Gastrocnemius medialis (tissue), 4 donors: ENCODE results near the gene MRPL38.

Experiments used
- POLR2A ChIP-seq, 2 donors: fragments of 450-650 bp; IDR thresholded peaks; one replicate each; pipeline ENCODE4 v1.6.1; 2017; ENCODE audit warnings: antibody characterized with exemption in 2 of 2, mild to moderate bottlenecking in 2 of 2, moderate library complexity in 2 of 2
- TF ChIP-seq, protein P1 (sequence below), 5 experiments: fragments of 450-650 bp in 3 of 5; fragments of 200-600 bp in 2 of 5; sonication (generic) in 2 of 5; IDR thresholded peaks in 4 of 5; conservative IDR thresholded peaks in 1 of 5; 1 replicate in 4 of 5; 2 replicates in 1 of 5; pipeline ENCODE4 v1.5.1; 2016 to 2019; ENCODE audit warnings: antibody characterized with exemption in 5 of 5, mild to moderate bottlenecking in 3 of 5, moderate library complexity in 3 of 5

DNA sequence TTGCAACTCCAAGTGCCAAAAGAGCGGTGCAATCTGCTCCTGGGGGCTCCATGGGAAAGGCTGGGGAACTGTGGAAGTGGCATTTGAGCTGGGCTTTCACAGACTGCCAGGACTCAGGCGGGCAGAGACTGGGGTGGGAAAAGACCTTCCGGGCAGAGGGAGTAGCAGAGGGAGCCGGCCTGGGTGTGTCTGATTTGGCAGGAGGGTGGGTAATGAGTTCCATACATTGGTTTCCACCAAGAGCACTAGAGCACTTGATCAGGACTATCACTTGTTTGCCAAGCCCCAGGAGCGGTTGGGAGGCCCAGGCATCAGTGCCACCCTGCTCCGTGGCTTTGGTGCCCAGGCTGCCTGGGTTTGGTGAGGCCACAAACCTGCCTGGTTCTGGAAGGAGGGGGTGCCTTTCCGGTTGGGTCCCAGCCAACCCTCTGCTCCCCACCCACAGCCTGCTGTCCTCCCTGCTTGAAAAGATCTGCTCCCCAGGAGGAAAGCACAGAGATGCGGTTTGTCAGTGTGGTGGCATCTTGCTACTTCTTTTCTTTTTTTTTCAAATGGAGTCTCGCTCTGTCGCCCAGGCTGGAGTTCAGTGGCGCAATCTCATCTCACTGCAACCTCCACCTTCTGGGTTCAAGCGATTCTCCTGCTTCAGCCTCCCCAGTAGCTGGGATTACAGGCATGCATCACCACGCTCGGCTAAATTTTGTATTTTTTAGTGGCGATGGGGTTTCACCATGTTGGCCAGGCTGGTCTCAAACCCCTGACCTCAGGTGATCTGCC is 22.8 kb downstream of the MRPL38 start:
- TF ChIP-seq, protein P1, sequence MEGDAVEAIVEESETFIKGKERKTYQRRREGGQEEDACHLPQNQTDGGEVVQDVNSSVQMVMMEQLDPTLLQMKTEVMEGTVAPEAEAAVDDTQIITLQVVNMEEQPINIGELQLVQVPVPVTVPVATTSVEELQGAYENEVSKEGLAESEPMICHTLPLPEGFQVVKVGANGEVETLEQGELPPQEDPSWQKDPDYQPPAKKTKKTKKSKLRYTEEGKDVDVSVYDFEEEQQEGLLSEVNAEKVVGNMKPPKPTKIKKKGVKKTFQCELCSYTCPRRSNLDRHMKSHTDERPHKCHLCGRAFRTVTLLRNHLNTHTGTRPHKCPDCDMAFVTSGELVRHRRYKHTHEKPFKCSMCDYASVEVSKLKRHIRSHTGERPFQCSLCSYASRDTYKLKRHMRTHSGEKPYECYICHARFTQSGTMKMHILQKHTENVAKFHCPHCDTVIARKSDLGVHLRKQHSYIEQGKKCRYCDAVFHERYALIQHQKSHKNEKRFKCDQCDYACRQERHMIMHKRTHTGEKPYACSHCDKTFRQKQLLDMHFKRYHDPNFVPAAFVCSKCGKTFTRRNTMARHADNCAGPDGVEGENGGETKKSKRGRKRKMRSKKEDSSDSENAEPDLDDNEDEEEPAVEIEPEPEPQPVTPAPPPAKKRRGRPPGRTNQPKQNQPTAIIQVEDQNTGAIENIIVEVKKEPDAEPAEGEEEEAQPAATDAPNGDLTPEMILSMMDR (IDR thresholded peaks at IDR 0.05 in 4 of 5, conservative IDR thresholded peaks at IDR 0.05 in 1 of 5), result no peak
- no peak for TF ChIP-seq POLR2A (IDR thresholded peaks at IDR 0.05)
